ENCODE data around the gene DYRK1A.
"Not testable (repeated sequence)": the region's sequence is repeated elsewhere in the genome, so short reads cannot be mapped to it uniquely, and the experiment has no call there.

Gene DYRK1A

DNA sequence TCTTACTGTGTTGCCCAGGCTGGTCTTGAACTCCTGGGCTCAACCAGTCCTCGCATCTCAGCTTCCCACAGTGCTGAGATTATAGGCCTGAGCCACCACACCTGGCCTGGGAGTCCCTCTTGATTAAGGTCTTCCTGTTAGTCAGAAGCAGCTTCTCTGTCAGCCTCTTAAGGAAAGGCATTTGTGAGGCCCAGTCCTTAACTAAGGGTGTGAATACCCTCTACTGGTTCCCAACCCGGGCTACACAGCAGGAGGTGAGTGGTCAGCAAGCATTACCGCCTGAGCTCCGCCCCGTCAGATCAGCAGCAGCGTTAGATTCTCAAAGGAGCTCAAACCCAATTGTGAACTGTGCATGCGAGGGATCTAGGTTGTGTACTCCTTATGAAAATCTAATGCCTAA, 117.2 kb downstream of the DYRK1A start:
- DNase-seq (ENCODE audit: low read depth in 2 of 2), result no peak

DNA sequence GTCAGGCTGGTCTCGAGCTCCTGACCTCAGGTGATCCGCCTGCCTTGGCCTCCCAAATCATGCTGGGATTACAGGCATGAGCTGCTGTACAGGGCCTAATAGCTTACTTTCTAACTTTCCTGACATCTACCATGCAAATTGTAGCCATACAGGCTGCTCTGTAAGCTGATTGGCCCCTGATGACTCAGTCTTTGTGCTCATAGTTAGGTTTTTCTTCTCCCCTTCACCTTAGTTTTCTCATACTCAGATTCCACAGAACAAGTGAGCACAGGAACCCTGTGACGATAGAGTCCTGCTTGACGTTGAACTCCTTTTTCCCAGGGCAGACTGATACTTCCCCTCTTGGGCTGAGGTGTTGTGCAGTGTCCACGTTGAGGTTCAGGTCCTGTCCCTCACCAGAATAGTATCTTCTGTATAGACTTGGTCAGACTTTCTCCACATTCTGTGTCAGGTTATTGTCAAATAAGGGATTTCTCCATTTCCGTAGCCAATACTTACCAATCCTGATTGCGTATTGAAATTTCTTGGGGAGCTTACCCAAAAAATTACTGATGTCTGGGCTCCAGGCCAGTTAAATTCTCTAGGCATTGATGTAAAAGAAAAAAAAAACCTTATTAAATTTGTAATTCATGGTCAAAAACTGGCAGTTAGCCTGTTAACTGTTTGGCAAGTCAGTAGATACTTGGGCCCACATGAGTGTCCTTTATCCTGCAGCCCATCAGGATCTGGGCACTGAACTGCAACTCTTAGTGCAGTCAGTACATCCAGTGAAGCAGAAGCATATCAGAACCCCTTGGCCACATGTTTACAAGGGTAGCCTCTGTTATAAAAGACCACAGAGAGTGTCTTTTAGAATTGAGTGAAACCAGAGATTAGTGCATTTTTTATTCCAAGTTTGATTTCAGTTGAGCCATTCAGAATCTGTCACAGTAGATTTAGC, 118.2 kb downstream of the DYRK1A start:
- no peak for DNase-seq (ENCODE audit: low read depth in 2 of 2)

DNA sequence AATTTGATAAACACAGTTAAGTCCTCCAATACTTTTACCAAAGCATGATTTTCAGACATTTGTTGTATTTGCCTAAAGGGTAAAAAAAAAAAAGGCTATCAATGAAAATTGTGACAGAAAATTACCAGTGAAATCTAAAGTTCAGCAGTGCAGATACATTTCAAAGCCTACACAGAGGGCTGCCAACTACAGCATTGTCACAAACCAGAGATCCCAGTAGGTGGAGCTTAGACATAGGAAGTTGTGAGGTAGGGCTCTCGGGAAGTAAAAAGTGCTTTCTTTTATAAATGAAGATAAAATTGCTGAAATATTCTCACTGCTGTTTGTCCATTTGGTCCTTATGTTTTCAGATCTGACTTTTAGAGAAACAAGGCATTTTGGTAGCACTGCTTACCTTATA, 123.0 kb downstream of the DYRK1A start:
- no peak for DNase-seq (ENCODE audit: low read depth in 2 of 2)

DNA sequence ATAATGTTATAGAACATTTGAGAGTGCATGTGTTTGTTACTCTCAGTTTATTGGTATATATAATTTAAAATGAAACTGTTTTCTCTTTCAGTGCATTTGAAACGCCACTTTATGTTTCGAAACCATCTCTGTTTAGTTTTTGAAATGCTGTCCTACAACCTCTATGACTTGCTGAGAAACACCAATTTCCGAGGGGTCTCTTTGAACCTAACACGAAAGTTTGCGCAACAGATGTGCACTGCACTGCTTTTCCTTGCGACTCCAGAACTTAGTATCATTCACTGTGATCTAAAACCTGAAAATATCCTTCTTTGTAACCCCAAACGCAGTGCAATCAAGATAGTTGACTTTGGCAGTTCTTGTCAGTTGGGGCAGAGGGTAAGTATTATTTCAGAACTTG, 123.5 kb downstream of the DYRK1A start:
- no peak for DNase-seq (ENCODE audit: low read depth in 2 of 2)

DNA sequence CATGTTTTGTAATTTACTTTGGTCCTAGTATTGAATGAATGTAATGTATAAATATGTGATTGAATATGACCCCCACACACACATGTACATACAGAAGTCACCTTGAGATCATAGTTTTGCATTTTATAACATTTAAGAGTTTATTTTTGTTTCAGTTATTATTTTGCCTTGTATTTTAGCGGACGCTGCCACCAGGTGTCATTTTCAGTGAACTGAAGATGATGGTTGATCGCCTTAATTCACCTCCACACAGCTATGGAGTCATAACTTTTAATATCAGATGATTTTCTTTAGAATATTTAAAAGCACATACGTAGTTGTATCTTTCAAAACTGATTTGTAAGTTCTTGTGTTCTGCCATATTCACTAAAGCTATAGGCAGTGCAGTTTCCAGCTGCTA, 130.4 kb downstream of the DYRK1A start:
- no peak for DNase-seq (ENCODE audit: low read depth in 2 of 2)

DNA sequence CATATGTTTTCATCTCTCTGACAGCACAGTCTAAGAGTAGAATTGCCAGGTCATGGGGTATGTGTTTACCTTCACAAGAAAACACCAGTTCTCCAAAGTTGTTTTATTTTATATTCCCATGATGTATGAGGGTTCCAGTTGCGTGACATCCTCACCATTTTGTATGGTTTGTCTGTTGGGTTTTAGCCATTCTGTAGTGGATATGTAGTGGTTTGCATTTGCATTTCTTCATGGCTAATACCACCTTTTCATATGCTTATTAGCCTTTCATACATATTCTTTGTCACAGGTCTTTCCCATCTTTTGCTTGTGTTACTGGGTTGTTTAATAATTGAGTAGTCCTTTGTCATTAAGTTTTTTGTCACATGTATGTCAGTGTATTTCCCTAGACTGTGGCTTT, 132.1 kb downstream of the DYRK1A start:
- DNase-seq (ENCODE audit: low read depth in 2 of 2), result no peak

DNA sequence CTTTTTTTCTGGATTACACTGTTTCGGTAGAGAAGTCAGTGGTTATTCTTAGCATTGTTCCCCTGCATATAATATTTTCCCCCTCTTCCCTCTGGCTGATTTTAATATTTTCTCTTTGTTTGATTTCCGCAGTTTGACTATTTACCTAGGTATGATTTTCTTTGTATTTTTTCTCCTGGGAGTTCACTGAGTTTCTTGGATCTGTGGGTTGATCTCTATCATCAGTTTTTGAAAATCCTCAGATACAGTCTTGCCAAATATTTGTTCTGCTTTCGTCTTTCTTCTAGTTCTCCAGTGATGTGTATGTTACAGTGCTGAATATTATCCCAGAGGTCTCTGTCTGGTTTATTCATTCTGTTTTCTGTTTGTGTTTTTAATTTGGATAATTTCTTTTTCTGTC, 136.4 kb downstream of the DYRK1A start:
- DNase-seq (ENCODE audit: low read depth in 2 of 2), result no peak

DNA sequence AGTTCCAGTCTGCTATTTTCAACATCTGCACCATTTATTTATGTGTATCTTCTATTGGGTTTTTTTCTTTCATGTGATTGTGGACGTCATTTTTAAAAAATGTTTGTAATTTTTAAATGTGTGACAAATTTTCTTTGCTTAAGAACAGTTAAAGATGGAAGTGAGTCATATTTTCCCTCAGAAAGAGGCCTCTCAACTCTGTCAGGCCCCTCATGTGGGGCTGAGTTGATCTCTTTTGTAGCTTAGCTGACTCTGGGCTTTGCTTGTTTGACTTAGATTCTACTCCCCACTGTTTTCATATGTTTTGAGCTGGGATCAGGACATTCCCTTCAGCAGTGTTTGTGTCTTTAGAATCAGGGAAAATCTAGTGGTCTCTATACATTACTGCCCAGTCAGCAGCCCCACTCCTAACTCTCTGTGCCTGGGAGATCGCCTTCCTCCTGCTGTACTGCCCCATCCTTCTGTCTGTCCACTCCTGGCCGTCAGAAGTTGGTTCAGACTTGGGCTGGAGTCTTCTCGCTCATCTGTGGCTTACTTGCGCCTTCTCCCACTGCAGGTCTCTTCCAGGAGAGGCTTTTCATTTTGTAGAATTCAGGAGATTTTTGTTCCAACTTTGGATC, 137.4 kb downstream of the DYRK1A start:
- no peak for DNase-seq (ENCODE audit: low read depth in 2 of 2)

DNA sequence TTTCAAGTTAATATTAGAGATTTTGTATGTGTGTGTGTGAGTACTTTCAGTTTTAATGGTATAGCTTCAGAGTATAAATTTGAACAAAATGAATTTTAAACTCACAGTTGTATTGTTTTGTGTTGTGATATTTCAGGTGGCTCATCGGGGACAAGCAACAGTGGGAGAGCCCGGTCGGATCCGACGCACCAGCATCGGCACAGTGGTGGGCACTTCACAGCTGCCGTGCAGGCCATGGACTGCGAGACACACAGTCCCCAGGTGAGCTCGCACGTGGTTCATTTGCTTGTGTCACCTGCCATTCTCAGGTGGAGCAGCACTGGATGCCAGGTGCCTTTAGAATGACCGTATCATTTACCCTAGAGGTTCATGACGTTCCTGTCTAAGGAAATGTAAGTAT, 139.4 kb downstream of the DYRK1A start:
- no peak for DNase-seq (ENCODE audit: low read depth in 2 of 2)

DNA sequence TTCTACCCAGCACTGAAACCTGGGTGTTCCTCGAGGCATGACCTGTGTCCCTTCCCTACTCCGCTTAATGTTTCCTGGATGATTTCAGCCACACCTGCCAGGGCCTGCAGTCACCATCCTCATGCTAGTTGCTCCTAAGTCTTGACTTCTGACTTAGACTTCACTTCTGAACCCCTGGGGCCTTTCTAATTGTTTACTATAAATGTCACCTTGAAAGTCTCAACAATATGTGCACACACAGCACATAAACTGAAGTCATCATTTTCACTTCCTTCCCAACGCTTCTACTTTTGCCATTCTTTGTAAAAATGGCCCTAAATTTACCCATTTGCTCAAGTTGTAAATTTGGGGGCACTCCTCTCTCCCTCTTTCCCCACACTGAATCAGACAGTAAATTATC, 141.1 kb downstream of the DYRK1A start:
- DNase-seq (ENCODE audit: low read depth in 2 of 2), result no peak

DNA sequence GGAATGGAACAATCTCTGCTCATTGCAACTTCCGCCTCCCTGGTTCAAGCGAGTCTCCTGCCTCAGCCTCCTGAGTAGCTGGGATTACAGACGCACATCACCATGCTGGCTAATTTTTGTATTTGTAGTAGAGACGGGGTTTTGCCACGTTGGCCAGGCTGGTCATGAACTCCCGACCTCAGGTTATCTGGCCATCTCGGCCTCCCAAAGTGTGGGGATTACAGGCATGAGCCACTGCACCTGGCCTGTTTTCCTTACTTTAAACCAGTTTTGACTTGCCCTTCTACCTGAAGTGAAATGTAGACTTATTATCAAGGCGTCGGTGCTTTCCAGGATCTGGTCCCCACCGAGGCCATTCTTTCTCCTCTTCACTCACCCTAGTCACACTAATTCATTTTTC, 141.8 kb downstream of the DYRK1A start:
- DNase-seq (ENCODE audit: low read depth in 2 of 2), result no peak

DNA sequence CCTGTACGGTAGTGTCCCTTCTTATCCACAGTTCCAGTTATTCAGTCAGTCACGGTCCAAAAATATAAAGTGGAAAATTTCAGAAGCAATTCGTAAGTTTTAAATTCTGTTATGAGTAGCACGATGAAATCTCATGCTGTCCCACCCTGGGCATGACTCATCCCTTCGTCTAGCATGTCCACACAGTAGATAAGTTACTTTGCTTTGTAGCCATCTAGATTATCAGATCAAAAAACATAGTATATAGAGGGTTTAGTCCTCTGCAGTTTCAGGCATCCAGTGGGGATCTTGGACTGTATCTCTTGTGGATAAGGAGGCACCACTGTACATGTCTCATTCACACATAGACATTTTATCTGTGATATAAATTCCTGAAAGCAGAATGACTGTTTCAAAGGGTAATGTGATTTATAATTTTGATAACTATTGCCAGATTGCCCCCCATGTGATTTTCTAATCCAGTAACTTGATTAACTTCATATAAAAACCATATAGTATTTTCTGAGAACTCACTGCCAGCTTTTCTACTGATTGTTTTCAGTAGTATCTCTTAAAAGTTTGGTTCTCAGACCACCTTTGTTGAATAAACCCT, 143.3 kb downstream of the DYRK1A start:
- no peak for DNase-seq (ENCODE audit: low read depth in 2 of 2)

DNA sequence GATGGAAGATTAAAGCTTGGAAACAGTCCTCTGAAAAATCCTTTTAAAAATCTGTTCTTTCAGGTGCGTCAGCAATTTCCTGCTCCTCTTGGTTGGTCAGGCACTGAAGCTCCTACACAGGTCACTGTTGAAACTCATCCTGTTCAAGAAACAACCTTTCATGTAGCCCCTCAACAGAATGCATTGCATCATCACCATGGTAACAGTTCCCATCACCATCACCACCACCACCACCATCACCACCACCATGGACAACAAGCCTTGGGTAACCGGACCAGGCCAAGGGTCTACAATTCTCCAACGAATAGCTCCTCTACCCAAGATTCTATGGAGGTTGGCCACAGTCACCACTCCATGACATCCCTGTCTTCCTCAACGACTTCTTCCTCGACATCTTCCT, 145.3 kb downstream of the DYRK1A start:
- no peak for DNase-seq (ENCODE audit: low read depth in 2 of 2)

DNA sequence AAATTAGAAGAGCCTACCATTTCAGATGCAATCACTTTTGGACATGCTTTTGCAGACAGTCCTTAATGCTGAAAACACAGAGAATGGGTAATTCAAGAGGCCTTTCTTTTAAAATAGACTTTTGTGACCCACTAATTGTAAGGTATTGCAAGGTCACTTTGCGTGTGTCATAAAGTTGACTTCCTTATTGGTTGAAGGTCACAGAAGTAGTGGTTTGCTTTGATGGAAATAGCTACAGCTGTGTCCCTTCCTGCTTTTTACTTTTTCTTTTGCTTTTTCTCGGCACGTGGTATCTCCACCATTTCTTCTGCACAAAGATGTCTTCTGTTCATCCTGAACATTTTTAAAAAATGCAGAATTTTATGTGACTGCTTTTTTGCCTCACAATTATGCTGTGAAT, 146.8 kb downstream of the DYRK1A start:
- no peak for DNase-seq (ENCODE audit: low read depth in 2 of 2)

DNA sequence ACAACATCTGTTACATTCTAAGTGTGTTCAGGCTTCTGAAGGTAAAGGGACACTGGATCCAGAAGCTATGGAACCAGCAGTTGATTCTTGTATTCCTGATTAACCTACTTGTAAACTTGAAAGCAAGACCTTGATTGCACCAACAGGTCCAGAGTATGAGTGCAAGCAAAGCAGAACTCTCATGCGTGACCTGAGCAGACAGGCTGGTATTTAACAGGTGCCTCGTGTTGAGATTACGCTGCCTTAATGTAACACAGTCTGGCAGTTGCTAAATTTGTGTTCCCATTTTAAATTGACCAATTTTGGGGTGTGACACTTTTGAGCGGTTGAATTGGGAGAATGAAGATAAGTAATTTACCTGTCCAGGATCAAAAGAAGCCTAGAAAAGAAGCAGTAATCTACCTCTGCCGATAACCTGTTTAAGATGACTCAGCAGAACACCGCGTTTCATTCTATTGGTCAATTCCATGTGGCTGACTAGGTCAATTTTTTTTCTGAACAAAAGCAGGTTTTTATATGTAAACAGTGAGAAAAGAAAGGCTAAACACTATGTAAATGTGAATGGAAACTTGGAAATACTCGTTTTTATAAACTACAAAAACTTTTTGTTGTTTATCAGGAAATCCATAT, 147.6 kb downstream of the DYRK1A start:
- DNase-seq (ENCODE audit: low read depth in 2 of 2), result no peak

DNA sequence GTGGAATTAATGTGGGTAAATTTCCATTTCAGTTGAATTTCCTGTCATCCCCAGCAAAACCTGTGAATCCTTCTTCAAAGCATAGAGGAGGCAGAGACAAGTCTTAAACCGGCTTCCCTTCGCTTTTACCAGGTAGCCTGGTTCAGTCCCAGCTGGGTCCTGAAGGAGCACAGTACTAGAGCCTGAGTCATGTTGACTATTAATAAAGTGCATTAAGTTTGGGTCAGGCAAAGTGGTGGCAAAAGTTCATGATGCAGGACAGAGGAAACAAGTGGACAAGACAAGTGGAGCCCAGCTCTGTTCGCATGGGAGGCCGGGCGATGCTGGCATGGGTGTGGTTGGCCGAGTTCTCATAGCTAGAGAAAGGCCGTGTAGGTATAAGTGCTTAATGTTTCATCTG, 150.4 kb downstream of the DYRK1A start:
- no peak for DNase-seq (ENCODE audit: low read depth in 2 of 2)

DNA sequence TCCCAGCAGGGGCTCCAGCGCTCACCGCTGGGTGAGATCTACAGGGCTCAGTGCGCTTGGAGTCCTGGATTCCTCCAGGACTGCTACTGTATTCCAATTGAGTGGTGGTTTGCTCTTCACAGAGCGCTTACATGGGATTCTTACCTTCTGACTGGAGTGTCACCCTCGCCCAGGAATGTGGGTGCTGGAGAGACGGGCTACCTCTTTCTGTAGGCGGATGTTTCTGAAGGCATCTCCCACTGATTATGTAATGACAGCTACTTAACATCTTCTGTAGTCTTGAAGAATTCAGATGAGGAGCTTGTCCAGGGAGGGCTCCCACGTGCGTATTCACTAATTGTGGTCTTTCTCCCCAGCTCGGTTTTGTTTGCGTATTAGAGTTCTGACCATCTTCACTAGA, 154.2 kb downstream of the DYRK1A start:
- DNase-seq (ENCODE audit: low read depth in 2 of 2), result no peak

DNA sequence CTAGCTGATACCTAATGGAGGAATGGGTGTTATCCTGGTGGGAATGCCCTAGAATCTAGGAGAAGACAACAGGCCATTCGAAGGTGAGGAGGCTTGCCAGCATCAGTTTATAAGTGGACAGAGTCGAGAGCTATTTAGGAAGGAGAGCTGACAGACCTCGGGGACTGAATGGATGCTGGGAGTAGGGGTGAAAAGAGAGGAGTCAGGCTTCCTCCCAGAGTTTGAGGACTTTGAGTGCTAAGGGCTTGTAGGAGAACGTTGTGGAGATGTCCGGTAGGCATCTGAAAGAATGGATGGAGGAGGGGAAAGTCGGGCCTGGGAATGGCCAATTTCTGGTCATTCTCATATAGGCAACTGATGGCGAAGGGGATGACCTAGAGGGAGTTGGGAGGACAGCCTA, 155.1 kb downstream of the DYRK1A start:
- no peak for DNase-seq (ENCODE audit: low read depth in 2 of 2)

DNA sequence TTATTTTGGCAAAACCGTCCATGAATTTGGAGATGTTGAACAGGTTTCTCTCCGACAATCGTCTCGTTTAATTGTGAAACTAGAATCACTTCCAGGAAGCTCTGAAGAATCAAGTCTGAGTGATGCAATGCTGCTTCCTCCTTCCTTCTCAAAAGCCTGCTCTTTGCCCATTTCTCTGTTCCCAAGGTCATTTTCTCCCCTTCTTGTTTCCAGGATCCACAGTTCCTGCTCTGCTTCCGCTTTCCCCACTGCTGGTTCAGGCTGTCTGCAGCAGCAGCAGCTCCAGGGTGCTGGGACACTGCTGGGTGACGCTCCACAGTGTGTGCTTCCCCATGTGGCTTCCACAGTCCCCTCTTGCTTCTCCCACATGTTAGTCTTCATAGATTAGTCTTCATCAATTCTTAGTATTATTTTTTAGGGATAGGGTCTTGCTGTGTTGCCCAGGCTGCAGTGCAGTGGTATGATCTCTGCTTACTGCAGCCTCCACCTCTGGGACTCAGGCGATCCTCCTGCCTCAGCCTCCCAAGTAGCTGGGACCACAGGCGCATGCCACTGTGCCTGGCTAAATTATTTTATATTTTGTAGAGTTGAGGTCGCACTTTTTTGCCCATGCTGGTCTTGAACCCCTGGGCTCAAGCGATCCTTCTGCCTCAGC, 156.2 kb downstream of the DYRK1A start:
- no peak for DNase-seq (ENCODE audit: low read depth in 2 of 2)

DNA sequence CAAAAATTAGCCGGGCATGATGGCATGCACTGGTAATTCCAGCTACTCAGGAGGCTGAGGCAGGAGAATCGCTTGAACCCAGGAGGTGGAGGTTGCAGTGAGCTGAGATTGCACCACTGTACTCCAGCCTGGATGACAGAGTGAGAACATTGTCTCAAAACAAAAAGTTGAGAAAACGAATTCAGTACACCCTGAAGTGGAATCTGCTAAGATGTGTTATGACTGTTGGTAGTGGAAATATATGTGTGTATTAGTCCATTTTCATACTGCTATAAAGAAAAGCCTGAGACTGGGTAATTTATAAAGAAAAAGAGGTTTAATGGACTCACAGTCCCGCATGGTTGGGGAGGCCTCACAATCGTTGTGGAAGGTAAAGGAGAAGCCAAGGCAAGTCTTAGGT, 158.4 kb downstream of the DYRK1A start:
- not testable (repeated sequence) for DNase-seq (ENCODE audit: low read depth in 2 of 2)

DNA sequence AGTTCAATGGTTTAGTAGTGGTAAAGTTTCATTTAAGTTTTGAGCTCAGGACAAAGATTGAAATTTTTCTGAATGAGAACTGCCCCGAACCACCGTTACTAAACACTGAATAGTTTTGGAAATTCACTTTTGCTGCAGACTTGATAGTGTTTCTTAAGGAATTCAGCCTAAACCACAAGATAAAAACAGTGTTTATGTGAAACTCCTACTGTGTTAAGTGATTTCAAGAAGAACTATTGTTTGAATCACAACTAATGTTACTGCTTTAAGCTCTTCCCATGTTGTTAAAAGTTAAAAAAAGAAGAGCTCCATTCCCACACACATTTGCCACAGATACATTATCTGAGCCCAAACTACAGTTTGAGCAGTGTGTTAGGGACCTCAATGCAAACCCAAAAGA, 159.2 kb downstream of the DYRK1A start:
- DNase-seq (ENCODE audit: low read depth in 2 of 2), result no peak

DNA sequence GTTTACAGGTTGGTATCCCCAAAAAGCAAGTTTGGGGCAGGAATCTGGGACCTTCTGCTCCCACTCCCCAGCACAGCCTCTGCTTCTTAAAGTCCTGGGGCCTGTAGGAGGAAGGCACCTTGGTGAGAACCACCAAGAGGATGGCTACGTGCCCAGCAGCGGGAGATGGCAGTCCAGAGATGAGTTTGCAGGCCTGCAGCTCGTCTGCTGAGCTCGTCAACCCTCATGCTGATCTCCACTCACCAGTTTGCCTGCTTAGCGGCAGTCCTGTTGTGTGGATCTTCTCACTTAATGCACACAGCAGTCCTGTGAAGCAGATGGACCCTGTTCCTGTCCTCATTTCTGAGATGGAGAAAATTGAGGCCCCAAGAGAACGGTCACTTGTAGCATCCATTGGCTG, 160.5 kb downstream of the DYRK1A start:
- DNase-seq (ENCODE audit: low read depth in 2 of 2), result no peak

All from activated CD8-positive, alpha-beta memory T cell treated with anti-CD3 and anti-CD28 coated beads for 4 hours (primary cell).